ENCODE data around the gene ERFL.
"Not testable (repeated sequence)": the region's sequence is repeated elsewhere in the genome, so short reads cannot be mapped to it uniquely, and the experiment has no call there.

Gene ERFL

DNA sequence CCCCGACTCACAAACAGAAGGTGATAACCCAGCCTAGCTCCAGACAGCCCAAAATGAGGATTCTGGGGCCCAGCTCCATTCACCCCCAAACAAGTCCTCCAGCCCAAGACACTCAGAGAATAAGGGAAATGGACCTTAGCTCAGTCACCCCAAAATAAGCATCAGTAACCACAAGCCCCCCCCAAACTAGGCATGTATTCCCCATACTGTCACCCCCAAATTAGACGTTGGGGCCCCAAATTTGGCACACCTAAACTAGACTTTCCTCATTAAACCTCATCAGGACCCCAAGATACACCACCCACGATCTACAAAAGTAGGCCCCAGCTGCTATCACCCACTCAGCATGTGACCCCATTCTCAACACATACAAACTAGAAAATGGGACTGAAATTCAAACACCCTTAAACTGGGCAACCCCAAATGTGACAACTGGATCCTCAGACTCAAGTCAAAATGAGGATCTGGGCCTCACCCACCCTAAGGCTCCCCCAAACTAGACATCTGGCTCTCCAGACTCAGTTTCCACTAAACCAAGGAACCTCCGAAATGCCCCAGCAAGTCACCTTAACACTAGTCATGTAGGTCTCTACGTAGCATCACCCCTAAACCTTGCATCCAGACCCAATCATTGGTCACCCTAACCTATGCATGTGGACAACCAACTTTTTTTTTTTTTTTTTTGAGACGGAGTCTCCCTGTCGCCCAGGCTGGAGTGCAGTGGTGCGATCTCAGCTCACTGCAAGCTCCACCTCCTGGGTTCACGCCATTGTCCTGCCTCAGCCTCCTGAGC is 13.4 kb upstream of the ERFL start:
- DNase-seq: no peak

DNA sequence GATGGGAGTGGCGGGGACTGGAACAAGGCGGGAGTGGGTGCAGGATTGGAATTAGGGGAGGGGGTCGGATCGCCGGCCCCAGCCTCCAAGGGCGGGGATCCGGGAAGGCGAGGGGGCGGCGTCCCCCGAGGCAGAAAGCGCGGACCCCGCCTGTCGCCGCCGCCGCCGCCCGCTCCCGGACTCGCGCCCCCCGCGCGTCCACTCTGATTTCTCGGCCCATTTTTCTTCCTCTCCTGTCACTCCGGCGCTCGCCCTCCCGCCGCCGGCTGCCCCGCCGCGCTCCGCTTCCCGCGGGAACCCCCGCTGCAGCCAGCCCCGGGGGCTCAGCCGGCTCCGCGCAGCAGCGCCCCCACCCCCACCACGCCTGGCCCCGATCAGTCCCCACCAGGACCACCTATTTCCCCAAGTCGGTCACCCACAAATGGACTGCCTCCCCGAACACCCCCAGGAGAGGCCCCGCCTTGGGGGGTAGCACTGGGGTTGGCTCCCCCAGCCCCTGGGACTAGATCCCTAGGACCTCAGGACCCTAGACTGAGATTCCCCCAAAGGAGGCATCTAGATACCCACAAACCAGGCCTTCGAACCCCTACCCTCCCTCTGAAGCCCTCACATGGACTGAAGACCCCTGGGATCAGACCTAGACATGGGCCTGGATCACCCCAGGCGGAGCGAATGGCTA is 12.6 kb upstream of the ERFL start:
- DNase-seq: no peak

DNA sequence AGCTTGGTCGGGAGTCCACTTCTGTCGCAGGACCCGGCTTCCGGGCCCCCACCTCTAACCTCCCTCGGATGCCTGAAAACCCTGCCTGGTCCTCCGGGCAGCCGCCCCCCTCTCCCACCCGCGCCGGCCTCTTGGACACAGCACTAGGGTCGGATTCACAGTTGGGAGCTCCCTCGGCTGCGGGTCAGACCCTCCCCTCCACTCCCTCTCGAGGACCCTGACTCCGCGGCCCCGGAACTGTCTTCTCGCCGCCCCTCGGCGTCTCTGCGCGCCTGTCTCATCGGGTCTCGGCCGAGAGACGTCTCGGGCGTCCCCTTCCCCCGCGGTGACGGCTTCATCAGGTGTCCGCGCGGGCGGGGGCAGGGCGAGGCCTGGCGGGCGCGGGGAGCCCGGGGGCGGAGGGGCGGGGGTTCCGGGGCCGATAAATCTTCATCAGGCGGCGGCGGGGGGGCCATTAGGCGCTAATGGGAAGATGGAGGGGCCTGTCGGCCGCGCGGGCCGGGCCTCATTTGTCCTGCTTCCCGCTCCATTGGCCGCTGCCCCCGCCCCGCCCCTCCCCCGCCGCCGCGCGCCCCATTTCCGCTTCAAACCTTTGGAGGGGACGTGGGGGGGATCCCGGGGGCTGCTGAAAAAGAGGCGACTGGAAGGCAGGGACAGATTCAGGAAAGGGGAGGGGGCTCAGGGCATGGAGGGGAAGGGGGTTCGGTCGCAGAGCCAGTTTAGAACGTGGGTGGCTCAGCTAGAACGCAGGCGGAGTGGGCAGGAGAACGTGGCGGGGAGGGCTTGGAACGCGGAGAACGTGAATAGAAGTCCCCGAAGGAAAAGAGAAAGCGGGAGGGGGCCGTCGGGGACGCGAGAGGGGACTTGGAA is 11.8 kb upstream of the ERFL start:
- DNase-seq: peak; percentile 57 to 58

DNA sequence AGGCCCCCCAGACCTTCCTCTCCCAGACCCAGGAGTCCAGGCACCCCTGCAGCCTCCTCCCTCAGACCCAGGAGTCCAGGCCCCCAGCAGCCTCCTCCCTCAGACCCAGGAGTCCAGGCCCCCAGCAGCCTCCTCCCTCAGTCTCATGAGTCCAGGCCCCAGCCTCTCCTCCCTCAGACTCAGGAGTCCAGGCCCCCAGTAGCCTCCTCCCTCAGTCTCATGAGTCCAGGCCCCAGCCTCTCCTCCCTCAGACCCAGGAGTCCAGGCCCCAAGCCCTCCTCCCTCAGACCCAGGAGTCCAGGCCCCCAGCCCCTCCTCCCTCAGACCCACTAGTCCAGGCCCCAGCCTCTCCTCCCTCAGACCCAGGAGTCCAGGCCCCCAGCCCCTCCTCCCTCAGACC is 11.0 kb upstream of the ERFL start:
- DNase-seq: not testable (repeated sequence)

DNA sequence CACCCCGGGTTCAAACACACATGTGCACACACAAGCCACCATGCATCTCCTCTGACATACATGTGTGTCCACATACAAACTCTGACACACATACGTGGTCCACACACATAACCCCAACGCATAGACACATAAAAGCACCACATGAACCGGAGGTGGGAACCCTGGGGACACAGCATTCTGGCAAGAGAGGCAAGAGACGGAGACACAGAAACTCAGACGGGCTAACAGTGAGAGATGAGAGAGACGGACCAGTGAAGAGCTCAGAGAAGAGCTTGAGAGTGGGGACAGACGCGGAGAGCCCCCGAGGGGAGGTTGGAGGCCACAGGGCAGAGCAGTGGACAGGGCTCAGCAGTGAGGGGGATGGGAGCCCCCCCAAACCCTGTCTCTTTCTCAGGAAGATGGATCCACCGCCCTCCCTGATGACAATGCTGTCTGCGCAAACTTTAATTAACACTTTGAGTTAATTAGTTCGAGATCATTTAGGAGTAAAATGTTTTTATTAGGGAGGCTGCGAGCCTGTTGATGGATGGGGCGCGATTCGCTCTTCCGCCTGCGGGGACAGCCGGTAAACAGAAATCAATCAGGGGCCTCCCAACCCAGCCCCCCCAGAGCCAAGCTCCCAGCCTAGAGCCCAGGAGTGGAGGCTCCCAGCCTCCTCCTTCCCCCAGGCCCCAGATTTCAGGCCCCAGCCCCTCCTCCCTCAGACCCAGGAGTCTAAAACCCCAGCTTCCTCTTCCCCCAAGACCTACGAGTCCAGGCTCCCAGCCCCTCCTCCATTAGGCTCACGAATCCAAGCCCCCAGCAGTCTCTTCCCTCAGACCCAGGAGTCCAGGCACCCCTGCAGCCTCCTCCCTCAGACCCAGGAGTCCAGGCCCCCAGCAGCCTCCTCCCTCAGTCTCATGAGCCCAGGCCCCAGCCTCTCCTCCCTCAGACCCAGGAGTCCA is 9.5 kb upstream of the ERFL start:
- no peak for DNase-seq

DNA sequence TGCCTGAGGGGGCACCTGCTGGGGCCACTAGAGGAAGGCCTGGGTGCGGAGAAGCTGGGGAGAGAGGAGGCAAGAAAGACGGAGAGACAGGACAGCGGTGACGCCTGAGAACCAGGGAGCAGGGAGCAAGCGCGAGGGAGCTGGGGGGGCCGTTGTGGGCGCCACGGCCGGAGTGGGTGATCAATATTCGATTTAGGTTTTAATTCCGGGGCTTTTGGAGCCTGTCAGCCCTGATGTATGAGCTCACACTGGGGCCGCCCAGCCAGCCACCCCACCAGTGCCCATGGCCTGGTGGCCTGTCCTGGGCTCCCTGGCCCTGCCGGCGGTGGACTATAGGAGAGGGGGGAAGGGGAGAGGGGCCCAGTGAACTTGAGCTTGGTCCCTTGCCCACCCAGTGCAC is 8.7 kb upstream of the ERFL start:
- DNase-seq: no peak

DNA sequence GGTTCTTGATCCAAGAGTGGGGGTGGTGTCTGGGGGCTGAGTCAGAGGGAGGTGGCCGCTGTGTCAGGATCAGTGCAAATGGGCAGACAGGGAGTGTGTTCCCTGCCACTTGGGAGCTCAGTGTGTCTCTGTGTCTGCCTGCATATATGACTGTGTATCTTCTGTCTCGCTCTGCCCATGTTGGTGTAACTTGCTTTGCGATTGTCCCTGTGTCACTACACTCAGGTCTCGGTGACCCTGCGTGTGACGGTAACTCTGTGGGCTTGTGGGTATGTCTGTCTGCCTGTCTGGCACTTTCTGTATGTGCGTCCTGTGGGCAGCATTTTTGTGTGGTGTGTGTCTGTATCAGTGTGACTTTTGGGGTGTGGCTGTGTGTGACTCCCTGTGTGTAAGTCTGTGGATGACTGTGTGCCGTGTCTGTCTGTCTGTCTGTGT is 8.2 kb upstream of the ERFL start:
- DNase-seq: peak in 1 of 2 donors; percentile 56

DNA sequence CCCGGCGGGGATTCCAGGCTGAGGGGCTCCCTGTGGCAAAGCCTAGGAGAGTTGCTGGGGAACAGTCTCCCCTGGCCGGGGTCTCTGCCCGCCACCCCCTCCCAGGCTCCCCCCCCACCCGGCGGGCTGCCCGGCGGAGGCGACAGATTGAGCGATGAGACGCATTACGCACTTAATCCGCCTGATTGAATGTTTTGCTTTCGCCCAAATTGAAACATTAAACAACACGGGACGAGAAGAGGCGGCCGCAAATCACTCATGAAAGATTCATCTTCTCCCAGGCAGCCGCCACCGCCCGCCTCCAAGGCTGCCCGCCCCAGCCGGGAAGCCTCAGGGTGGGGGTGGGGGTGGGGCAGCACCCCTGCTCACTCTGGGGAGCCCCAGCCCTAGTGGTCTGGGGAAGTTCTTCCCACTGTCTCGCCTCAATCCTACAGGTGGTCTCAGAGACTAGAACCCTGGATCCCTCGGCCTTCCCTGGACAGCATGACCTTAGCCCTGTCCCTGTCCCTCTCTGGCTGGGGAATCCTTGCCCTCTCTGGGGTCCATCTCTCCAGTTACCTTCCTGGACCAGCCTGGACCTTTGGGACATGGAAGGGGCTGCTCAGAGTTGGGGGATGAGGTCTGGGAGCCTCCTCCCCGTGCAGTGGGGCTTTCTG is 7.6 kb upstream of the ERFL start:
- DNase-seq: no peak

DNA sequence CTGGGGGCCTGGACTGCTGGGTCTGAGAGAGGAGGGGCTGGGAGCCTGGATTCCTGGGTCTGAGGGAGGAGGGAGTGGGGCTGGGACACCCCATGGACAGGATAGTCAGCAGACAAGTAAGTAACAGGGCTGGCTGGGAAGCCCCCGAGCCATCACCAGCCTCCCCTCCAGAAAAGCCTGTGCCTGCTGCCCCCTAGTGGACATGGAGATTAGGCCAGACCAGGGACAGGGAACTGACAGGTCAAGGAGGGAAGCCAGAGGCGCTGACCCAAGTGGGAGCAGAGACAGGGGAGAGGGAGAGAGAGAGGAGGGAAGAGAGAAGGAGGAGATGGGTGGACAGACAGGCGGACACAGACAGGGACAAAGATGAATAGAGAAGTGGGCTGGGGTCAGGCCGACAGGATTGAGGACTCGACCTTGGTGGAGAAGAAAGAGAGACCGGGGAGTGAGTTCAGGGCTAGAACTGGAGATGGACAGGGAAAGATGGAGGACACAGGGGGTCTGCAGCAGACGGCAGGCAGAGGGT is 6.7 kb upstream of the ERFL start:
- DNase-seq: peak; percentile 76 to 86

DNA sequence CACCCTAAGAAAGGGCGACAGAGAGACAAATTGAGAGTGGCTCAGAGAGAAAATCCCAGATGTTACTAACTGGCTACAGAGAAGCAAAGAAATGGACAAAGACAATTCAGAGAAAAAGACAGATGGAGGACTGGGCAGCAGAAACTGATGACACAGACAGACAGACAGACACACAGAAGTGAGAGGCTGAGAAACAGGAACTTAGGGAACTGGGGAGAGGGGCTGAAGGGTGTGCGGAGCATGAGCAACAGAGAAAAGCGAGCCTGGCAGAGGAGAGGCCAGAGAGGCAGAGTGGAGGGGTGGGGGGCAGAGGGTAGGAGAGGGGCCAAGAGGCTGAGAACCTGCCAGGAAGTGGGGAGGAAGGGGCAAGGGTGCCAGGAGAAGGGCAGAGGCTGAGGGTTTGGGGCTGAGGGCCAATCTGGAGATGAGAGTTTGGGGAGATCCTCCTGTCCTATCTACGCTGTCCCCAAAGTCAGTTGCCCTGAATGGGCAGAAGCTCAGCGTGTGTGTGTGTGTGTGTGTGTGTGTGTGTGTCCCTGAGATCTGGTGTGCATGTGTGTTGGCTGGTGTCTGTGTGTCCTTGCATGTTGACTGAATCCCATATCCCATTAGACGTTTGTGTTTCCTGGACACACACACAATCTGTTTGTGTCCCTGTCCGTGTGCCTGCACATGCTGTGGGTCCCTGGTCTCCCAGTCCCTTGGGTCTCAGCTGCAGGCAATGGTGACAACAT is 5.6 kb upstream of the ERFL start:
- no peak for DNase-seq

DNA sequence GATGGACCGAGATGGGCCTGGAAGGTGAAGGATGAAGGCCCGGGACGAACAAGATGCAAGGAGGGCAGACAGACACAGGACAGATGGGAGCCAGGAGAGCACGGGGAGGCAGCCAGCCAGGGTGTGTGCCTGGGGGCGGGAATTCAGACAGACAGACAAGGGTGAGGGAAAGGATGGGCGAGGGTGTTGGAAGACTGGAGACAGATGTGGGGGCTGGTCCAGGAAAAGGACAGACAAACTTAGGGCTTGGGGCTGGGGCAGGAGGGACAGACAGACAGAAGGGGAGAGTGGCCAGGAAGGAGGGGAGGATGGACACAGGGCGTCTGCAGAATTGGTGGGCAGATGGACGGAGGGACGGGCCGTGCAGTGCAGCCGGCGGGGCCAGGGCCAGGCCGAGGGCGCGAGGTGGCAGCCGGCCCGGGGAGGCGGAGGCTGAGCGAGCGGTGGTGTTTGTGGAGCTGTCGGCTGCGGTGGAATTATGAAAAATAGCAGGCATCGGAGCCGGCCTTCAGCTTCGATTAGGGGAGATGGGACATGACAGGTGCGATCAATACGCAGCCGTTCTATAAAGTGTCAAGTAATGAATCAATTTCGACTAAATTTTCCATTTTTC is 4.6 kb upstream of the ERFL start:
- DNase-seq: no peak

DNA sequence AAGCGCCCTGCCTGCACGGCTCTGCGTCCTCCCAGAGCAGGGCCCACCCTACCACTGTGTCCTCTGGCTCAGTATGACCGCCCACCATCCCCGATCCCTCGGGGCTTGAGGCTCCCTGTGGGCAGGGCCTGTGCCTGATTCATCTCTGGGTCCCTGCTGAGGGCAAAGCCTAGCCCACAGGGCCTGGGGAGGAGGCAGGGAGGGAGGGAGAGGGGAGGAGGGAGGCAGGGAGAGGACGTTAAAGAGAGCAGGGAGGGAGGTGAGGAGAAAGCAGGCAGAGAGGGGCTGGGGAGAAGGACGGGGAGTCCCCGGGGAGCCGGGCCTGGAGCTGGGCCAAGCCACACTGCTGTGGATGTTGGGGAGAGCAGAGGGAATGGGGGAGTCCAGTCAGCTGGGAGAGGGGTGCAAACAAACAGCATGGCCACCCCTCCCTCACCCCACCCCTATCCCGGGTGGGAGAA is 4.0 kb upstream of the ERFL start:
- no peak for DNase-seq

DNA sequence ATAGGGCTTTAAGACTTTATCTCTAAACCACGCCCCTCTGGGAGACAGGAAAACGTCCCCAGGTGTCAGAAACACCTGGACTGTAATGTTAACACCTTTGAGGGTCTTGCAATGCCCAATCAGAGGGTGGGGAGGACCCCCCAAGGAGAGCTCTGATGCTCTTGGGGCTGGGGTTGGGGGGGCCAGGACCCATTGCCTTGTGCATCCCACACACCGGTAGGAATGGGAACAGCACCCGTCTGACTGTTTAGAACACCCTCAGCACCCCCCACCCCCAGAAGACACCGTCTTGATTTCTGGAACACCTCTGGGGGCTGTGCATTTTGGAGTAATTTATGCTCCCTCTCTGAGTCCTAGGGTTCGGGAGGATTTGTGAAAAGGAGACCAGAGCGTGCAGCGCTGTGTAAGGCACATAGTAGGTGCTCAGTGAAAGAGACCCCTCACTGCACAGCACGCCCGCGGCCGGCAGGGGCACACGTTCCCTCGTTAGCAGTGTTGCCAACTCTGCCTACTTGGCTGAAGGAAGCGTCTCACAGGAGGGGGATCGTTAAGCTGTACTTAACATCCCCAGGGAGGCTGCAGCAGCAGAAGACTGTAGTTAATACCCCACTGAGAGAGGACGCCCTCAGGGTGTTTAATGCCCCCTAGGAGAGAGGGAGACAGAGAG is 2.8 kb upstream of the ERFL start:
- DNase-seq: no peak

DNA sequence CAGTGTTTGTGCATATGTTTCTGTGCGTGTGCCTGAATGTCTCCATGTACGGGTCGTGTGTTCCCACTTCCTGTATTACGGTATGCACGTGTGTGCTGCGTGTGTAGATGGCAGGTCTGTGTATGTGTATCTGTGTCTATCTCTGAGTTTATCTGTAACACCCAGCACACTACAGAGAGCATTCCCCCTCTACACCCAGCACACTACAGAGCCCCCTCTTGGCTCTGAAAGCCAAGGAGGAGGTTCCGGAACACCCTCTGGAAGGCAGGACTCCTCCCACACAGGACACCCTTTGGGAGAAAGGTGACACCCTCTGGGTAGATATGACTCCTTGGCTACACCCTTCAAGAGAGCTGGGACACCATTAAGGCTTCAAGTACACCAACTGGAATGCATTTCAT is 2.1 kb upstream of the ERFL start:
- DNase-seq: no peak

DNA sequence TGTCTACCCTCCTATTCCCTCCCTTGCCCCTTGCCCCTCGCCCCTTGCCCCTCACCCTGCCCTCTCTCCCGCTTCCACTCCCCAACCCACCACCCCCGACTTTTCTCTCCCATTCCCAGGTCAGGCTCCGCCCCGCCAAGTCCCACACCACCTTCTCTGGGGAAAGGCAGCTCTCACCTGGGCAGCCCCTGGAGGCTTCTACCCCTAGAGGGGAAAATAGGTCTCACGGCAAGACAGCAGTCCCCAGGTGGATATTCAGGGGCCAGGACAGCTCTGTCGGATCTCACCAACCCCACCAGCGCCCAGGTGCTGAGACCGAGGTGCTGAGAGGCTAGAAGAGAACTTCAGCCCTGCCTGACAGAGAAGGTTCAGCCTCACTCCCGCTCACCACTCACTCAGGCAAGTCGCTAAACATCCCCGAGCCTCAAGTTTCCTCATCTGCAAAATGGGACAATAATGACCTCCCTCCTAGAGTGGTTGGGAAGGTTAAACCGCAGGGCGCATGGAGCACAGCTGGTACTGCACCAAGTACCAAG is 1.4 kb upstream of the ERFL start:
- DNase-seq: no peak

DNA sequence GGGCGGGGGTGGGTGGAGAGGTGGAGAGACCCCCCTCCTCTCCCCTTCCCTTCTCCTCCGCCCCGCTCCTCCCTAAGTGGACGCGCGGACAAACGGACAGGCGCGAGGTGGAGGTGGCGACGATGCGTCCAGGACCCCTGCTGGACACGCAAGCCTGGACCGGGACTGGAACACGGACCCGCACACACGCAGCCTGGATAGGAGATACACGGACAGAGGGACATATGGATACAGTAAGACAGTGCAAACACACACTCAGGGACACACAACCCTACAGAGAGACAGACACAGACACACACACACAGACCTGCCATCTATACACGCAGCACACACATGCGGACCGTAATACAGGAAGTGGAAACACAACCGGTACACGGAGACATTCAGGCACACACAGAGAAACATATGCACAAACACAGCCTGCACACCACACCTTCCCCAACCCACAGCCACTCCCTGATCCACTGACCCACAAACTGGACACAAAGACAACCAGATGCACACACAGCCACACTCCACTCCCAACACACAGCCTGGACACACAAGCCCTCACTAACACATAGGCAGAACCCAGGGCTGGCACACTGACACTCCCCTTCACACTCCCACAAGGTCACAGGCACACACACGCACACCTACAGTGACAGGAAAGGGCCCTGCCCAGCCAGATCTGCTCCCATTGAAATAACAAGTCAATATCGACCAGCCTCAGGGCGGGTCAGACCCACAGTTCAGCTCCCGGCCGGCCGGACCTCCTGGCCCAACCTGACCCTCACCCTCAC is 696 bp upstream of the ERFL start:
- no peak for DNase-seq

DNA sequence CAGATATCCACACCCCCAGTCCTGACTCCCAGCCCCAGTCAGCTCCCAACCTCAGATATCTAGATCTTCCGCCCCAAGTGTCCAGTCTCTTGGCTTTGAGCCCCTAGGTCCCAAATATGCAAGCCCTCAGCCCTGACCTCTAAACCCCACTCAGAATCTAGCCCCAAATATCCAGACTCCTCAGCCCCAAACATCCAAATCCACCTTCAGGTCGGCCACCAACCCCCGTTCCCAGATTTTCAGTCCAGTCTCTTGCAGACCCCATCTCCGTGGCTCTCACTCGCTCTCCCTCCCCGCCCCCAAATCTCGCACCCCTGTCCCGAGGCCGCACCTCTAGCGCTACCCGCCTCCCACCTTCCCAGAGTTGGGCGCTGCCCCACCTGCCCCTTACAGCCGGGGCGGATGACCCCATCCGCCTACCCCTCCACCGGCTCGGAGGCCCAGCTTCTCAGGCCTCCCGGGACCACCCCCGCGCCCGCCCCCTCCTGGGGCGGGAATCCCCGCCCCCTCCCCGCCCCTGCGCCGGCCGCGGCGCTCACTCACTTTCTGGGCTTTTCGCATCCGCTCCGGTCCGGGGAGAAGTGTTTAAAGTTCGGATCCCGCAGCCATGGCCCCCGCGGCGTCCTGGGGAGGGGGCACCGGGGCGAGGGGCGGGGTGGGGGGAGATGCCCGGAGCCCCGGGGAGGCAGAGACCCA is 604 bp downstream of the ERFL start:
- DNase-seq: no peak

All from stimulated activated CD4-positive, alpha-beta T cell treated with anti-CD3 and anti-CD28 coated beads, Interleukin-2, amount 100 ng/mL, for 24 hours (primary cell).